Trophoblast cell (in vitro differentiated cells and primary cell): ENCODE results near the gene KERA.

Experiments
- DNase-seq, 2 donors: peaks; one replicate each; pipeline ENCODE4 v3.0.0-alpha.2; 2016
- H2AFZ ChIP-seq: 2 replicates; pipeline ENCODE4 v1.6.1; 2013; ENCODE audit warnings: low read length, moderate library complexity, mild to moderate bottlenecking; ENCODE audit not compliant: insufficient read depth, poor library complexity
- H2AK5ac ChIP-seq: 2 replicates; pipeline ENCODE4 v1.6.1; 2013; ENCODE audit warnings: mild to moderate bottlenecking, low read length
- H2BK120ac ChIP-seq: 2 replicates; pipeline ENCODE4 v1.6.1; 2013; ENCODE audit warnings: low read length, mild to moderate bottlenecking, moderate library complexity; ENCODE audit not compliant: insufficient read depth, poor library complexity
- H2BK12ac ChIP-seq: 2 replicates; pipeline ENCODE4 v1.6.1; 2013; ENCODE audit warnings: mild to moderate bottlenecking, low read length, moderate library complexity
- H2BK5ac ChIP-seq: 2 replicates; pipeline ENCODE4 v1.6.1; 2013; ENCODE audit warnings: low read length, low read depth, moderate library complexity, mild to moderate bottlenecking; ENCODE audit not compliant: poor library complexity
- H3K14ac ChIP-seq: 2 replicates; pipeline ENCODE4 v1.6.1; 2013; ENCODE audit warnings: mild to moderate bottlenecking, low read length
- H3K18ac ChIP-seq: 2 replicates; pipeline ENCODE4 v1.6.1; 2013; ENCODE audit warnings: mild to moderate bottlenecking, low read length
- H3K23ac ChIP-seq: 2 replicates; pipeline ENCODE4 v1.6.1; 2013; ENCODE audit warnings: low read length
- H3K27ac ChIP-seq: 2 replicates; pipeline ENCODE4 v1.5.1; 2013; ENCODE audit warnings: low read depth, mild to moderate bottlenecking, inconsistent platforms, low read length, moderate library complexity
- H3K27me3 ChIP-seq: 2 replicates; pipeline ENCODE4 v1.6.1; 2013; ENCODE audit warnings: inconsistent platforms, mild to moderate bottlenecking, low read length, moderate library complexity; ENCODE audit not compliant: insufficient read depth
- H3K36me3 ChIP-seq, 2 experiments: 1 replicate in 1 of 2; 2 replicates in 1 of 2; pipeline ENCODE4 v1.6.1; 2013; ENCODE audit warnings: low read length in 2 of 2, mild to moderate bottlenecking in 2 of 2, moderate library complexity in 1 of 2; ENCODE audit not compliant: insufficient read depth in 2 of 2, control insufficient read depth in 1 of 2
- H3K4ac ChIP-seq: 2 replicates; pipeline ENCODE4 v1.6.1; 2013; ENCODE audit warnings: low read depth, mild to moderate bottlenecking, low read length, moderate library complexity
- H3K4me1 ChIP-seq, 2 experiments: 1 replicate in 1 of 2; 2 replicates in 1 of 2; pipeline ENCODE4 v1.6.1; 2013; ENCODE audit warnings: low read length in 2 of 2, mild to moderate bottlenecking in 2 of 2, moderate library complexity in 1 of 2; ENCODE audit not compliant: insufficient read depth in 2 of 2, control insufficient read depth in 1 of 2
- H3K4me2 ChIP-seq: 2 replicates; pipeline ENCODE4 v1.6.1; 2013; ENCODE audit warnings: inconsistent platforms, mild to moderate bottlenecking, low read length, moderate library complexity
- H3K4me3 ChIP-seq: 2 replicates; pipeline ENCODE4 v1.5.1; 2013; ENCODE audit warnings: mild to moderate bottlenecking, low read depth, low read length, inconsistent platforms
- H3K79me1 ChIP-seq: one replicate; pipeline ENCODE4 v1.6.1; 2013; ENCODE audit warnings: low read length
- H3K79me2 ChIP-seq: 2 replicates; pipeline ENCODE4 v1.6.1; 2013; ENCODE audit warnings: low read length, mild to moderate bottlenecking; ENCODE audit not compliant: control insufficient read depth, insufficient read depth, poor library complexity
- H3K9ac ChIP-seq: 2 replicates; pipeline ENCODE4 v1.6.1; 2013; ENCODE audit warnings: mild to moderate bottlenecking, low read length
- H3K9me3 ChIP-seq: 2 replicates; pipeline ENCODE4 v1.6.1; 2013; ENCODE audit warnings: low read depth, mild to moderate bottlenecking, control low read depth, inconsistent platforms, low read length; ENCODE audit not compliant: insufficient read depth
- H4K12ac ChIP-seq: 2 replicates; pipeline ENCODE4 v1.6.1; 2013; ENCODE audit warnings: low read depth, mild to moderate bottlenecking, low read length, moderate library complexity
- H4K8ac ChIP-seq: 2 replicates; pipeline ENCODE4 v1.6.1; 2013; ENCODE audit warnings: low read depth, mild to moderate bottlenecking, low read length, moderate library complexity
- H4K91ac ChIP-seq: one replicate; pipeline ENCODE4 v1.6.1; 2013; ENCODE audit warnings: low read depth, mild to moderate bottlenecking, low read length, moderate library complexity
- WGBS: extraction: QIAGEN DNeasy Blood & Tissue Kit; methylation state at CpG from one replicate; pipeline ENCODE4 v1.1.7; 2013; ENCODE audit warnings: missing lambda C conversion rate; ENCODE audit not compliant: insufficient read length, insufficient coverage; ENCODE audit errors: extremely low coverage; 5-methylcytosine and 5-hydroxymethylcytosine counted together

KERA gene

DNA sequence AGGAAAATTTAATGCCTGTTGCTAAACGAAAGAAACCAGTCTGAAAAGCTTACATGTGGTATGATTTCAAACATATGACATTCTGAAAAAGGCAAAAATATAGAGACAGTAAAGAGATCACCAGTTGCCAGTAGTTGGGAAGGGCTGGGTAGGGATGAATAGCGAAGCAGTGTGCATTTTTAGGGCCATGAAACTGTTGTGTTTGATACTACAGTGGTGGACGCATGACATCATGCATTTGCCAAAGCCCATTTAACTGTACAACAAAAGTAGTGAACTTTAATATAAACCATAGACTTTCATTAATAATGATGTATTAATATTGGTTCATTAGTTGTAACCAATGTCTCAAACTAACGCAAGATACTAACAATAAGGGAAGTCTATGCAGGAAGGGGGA, 38.4 kb downstream of the KERA start:
- no peak overlapping the region for H3K14ac ChIP-seq
- WGBS, result no CpG with 5 or more reads among the region's 4 CpGs
- no peak overlapping the region for H2AFZ ChIP-seq
- no peak overlapping the region for H2BK5ac ChIP-seq
- H3K27ac ChIP-seq, result no peak overlapping the region
- H3K27me3 ChIP-seq, result no peaks in the 10 kb centered on the region
- no peak overlapping the region for H2AK5ac ChIP-seq
- H4K12ac ChIP-seq, result no peak overlapping the region
- H3K4me1 ChIP-seq, result no peaks in the 10 kb centered on the region
- no peak for DNase-seq
- no peaks in the 10 kb centered on the region for H3K79me2 ChIP-seq
- no peak overlapping the region for H4K91ac ChIP-seq
- no peak overlapping the region for H4K8ac ChIP-seq
- H3K9ac ChIP-seq, result no peak overlapping the region
- no peak overlapping the region for H3K4me3 ChIP-seq
- H3K4ac ChIP-seq, result no peak overlapping the region
- H3K79me1 ChIP-seq, result no peaks in the 10 kb centered on the region
- H2BK120ac ChIP-seq, result no peak overlapping the region
- no peak overlapping the region for H3K4me2 ChIP-seq
- no peaks in the 10 kb centered on the region for H3K9me3 ChIP-seq
- H2BK12ac ChIP-seq, result no peak overlapping the region
- H3K23ac ChIP-seq, result no peak overlapping the region
- H3K18ac ChIP-seq, result no peak overlapping the region
- no peaks in the 10 kb centered on the region for H3K36me3 ChIP-seq

DNA sequence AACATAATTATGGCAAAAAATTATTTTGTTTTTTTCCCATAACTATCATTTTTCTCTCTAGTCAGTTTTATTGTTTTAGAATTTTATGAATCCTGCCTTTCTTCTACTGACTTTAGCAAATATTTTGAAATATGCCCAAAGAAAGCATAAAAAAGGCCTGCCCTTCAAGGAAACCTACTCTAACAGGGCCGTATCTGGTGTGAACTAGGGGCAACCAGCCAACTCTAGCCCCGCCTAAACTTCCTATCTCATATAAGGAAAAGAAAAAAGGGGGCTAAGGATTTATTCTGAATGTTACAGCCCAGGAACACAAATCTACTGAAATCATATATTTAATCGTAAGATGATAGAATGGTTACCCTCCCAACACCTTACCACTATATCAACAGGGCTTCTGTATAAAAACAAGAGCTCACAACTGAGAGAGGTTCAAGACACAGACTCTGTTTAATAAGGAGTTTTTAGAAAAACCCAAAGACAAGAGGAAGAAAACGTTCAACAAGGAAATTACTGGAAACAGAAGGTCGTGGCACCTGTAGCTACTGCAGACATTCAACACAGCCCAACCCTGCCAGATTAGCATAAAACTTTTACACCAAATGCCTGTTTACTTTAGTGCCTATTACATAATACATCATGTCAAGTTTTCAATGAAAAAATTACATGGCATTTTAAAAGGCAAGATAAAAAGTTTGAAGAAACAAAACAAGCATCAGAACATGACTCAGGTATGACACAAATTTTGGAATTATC, 40.1 kb downstream of the KERA start:
- H3K4me3 ChIP-seq, result no peak overlapping the region
- no peak overlapping the region for H3K23ac ChIP-seq
- H2BK120ac ChIP-seq, result no peak overlapping the region
- no peak overlapping the region for H2BK5ac ChIP-seq
- no peak overlapping the region for H2AFZ ChIP-seq
- H3K27ac ChIP-seq, result no peak overlapping the region
- H4K8ac ChIP-seq, result no peak overlapping the region
- WGBS, result no CpG with 5 or more reads among the region's 5 CpGs
- H3K14ac ChIP-seq, result no peak overlapping the region
- H2BK12ac ChIP-seq, result no peak overlapping the region
- H4K12ac ChIP-seq, result no peak overlapping the region
- no peaks in the 10 kb centered on the region for H3K9me3 ChIP-seq
- no peaks in the 10 kb centered on the region for H3K4me1 ChIP-seq
- H2AK5ac ChIP-seq, result no peak overlapping the region
- no peaks in the 10 kb centered on the region for H3K79me1 ChIP-seq
- no peak overlapping the region for H3K4ac ChIP-seq
- H3K4me2 ChIP-seq, result no peak overlapping the region
- no peak overlapping the region for H4K91ac ChIP-seq
- no peak for DNase-seq
- H3K9ac ChIP-seq, result no peak overlapping the region
- H3K18ac ChIP-seq, result no peak overlapping the region
- H3K36me3 ChIP-seq, result no peaks in the 10 kb centered on the region
- H3K79me2 ChIP-seq, result no peaks in the 10 kb centered on the region
- H3K27me3 ChIP-seq, result no peaks in the 10 kb centered on the region

DNA sequence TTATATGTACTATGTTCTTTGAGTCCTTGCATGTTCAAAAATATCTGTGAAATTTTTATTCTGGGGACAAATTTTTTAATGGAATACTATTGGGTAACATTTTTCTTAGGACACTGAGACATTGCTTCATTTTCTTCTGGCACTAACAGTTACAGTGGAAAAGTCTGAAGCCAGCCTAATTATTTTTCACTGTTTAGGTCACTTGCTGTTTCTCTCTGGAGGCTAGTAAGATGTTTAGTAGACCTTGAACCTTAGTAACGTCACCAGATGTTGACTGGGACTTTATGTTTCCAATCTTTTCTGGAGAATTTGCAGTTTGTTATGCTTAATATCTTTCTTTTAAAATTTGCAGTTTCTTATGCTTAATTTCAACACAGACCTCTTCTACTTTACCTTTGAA, 40.8 kb downstream of the KERA start:
- H3K4me2 ChIP-seq, result no peak overlapping the region
- H4K12ac ChIP-seq, result no peak overlapping the region
- H4K91ac ChIP-seq, result no peak overlapping the region
- H2BK120ac ChIP-seq, result no peak overlapping the region
- no peak overlapping the region for H2BK5ac ChIP-seq
- H4K8ac ChIP-seq, result no peak overlapping the region
- no peak for DNase-seq
- H3K79me1 ChIP-seq, result no peaks in the 10 kb centered on the region
- no peak overlapping the region for H2AK5ac ChIP-seq
- WGBS, result no CpG with 5 or more reads among the region's 1 CpG
- H3K9ac ChIP-seq, result no peak overlapping the region
- H3K18ac ChIP-seq, result no peak overlapping the region
- H3K36me3 ChIP-seq, result no peaks in the 10 kb centered on the region
- H3K14ac ChIP-seq, result no peak overlapping the region
- H3K4me1 ChIP-seq, result no peaks in the 10 kb centered on the region
- H2AFZ ChIP-seq, result no peak overlapping the region
- no peak overlapping the region for H3K23ac ChIP-seq
- no peak overlapping the region for H3K4me3 ChIP-seq
- no peaks in the 10 kb centered on the region for H3K79me2 ChIP-seq
- no peaks in the 10 kb centered on the region for H3K9me3 ChIP-seq
- H3K27me3 ChIP-seq, result no peaks in the 10 kb centered on the region
- H3K27ac ChIP-seq, result no peak overlapping the region
- H2BK12ac ChIP-seq, result no peak overlapping the region
- H3K4ac ChIP-seq, result no peak overlapping the region

- DNase-seq, result no peak
- Histone ChIP-seq H4K12ac (no peak overlapping the region), H2BK120ac (no peak overlapping the region), H3K4me2 (no peak overlapping the region), H3K79me1 (no peaks in the 10 kb centered on the region), H3K4ac (no peak overlapping the region), H4K8ac (no peak overlapping the region), H2BK12ac (no peak overlapping the region), H3K14ac (no peak overlapping the region), H3K36me3 (no peaks in the 10 kb centered on the region), H3K27ac (no peak overlapping the region), H4K91ac (no peak overlapping the region), H2AFZ (no peak overlapping the region), H3K27me3 (no peaks in the 10 kb centered on the region), H2AK5ac (no peak overlapping the region), H3K9ac (no peak overlapping the region), H3K4me1 (no peaks in the 10 kb centered on the region), H3K23ac (no peak overlapping the region), H2BK5ac (no peak overlapping the region), H3K9me3 (no peaks in the 10 kb centered on the region), H3K18ac (no peak overlapping the region), H3K4me3 (no peak overlapping the region), H3K79me2 (no peaks in the 10 kb centered on the region)
- no CpG with 5 or more reads among the region's 1 CpG for WGBS
Observed at GRCh38 chr12:91009319-91009950, 48.4 kb downstream of the KERA start.
